Retinal pigment epithelial cell (primary cell): ENCODE measurements around the gene ATP13A3.
A peak's percentile ranks its signal among the peaks of the same experiment; 100 is the strongest.

Source experiments
- DNase-seq: peaks from one replicate; pipeline ENCODE4 v3.0.0-alpha.2; 2010; ENCODE audit warnings: low read depth
- H3K4me3 ChIP-seq: 2 replicates; pipeline ENCODE4 v1.5.1; 2011; ENCODE audit warnings: mild to moderate bottlenecking, low read length, control low read depth, moderate library complexity
- TF ChIP-seq, protein P1 (sequence below): conservative IDR thresholded peaks from 2 replicates; pipeline ENCODE4 v1.5.1; 2011; ENCODE audit warnings: low read depth, low read length, control low read depth, inconsistent platforms

The ATP13A3 gene

GRCh38 chr3:194368918-194369317 lies 117.9 kb downstream of the ATP13A3 start:
- TF ChIP-seq, protein P1, sequence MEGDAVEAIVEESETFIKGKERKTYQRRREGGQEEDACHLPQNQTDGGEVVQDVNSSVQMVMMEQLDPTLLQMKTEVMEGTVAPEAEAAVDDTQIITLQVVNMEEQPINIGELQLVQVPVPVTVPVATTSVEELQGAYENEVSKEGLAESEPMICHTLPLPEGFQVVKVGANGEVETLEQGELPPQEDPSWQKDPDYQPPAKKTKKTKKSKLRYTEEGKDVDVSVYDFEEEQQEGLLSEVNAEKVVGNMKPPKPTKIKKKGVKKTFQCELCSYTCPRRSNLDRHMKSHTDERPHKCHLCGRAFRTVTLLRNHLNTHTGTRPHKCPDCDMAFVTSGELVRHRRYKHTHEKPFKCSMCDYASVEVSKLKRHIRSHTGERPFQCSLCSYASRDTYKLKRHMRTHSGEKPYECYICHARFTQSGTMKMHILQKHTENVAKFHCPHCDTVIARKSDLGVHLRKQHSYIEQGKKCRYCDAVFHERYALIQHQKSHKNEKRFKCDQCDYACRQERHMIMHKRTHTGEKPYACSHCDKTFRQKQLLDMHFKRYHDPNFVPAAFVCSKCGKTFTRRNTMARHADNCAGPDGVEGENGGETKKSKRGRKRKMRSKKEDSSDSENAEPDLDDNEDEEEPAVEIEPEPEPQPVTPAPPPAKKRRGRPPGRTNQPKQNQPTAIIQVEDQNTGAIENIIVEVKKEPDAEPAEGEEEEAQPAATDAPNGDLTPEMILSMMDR = no peak
- DNase-seq = no peak
- H3K4me3 ChIP-seq = no peak overlapping the region

GRCh38 chr3:194367992-194368841 lies 118.6 kb downstream of the ATP13A3 start:
- no peak for DNase-seq
- TF ChIP-seq, protein P1 = no peak
- no peak overlapping the region for H3K4me3 ChIP-seq

GRCh38 chr3:194365978-194366490 lies 120.8 kb downstream of the ATP13A3 start:
- TF ChIP-seq, protein P1 = no peak
- DNase-seq = no peak
- no peak overlapping the region for H3K4me3 ChIP-seq

- no peak overlapping the region for H3K4me3 ChIP-seq
- TF ChIP-seq, protein P1 = no peak
- no peak for DNase-seq
These were observed 121.3 kb downstream of the ATP13A3 start for GRCh38 chr3:194365526-194365925.

DNA sequence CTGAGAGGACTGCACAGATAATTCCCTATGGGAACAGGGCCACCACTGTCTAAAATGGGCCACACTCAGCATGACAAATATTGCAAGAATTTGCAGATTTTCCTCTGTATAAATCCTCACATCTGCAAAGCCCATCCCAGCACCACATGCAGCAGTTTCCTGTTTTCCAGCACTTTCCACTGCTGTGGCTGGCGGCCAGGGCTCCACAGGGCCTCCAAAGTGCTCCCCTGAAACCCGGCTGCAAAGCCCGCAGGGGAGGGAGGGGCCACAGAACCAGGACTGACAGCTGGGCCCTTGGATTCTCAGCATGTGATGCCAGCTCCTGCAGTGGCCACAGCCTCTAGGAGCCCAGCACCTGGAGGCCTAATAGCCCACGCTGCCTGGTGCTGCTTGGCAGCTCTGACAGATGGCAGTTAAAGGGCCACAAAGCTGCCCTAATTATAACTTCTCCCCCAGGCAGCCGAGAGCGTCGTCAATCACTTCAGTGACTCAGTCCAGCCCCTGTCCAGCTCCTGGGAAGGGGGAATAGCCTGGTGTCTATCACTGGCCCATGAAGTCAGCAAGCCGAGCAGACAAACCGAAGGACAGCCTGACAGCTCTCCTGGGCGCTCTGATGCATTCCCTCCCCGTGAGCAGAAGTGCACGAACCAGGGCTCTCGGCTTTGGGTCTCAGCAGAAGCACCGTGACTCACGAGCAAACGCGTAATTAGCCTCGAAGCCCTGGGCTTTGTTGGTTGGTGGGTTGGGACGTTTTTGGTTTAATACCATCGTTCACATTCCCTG lies 122.0 kb downstream of the ATP13A3 start:
- no peak overlapping the region for H3K4me3 ChIP-seq
- peak; percentile 12 for DNase-seq
- TF ChIP-seq, protein P1 = no peak

DNA sequence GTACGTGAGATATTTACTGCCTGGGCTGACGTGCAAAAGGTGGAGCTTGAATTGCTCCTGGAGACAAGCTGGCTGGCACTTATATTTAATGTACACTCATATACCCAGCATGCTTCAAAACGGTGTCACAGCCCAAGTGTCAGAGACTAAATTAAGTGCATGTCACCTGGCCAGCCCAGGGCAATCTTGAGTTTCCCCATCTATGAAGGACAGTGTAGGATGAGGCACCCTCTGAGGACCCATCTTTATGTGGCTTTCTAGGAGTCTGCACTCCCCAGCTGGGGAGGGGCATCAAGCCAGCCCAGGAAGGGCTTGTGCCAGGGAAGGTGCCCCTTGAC lies 122.5 kb downstream of the ATP13A3 start:
- TF ChIP-seq, protein P1 = no peak
- no peak overlapping the region for H3K4me3 ChIP-seq

More for the DNA sequence above, 122.5 kb downstream of the ATP13A3 start:
- DNase-seq = no peak
